Measurements from ENCODE around the gene ADAMTS20.

The ADAMTS20 gene

GRCh38 chr12:43436597-43436996 is 115.4 kb downstream of the ADAMTS20 start:
- no peaks in the 10 kb centered on the region for H3K36me3 ChIP-seq (ENCODE audit: control insufficient read depth, low read length)
- H3K27me3 ChIP-seq (ENCODE audit: control insufficient read depth, low read length), result no peaks in the 10 kb centered on the region
- no peaks in the 10 kb centered on the region for H3K4me1 ChIP-seq (ENCODE audit: control insufficient read depth, low read length)
- H3K9me2 ChIP-seq (replicated peaks; ENCODE audit: control insufficient read depth, low read length), result no peaks in the 10 kb centered on the region
- H3F3A ChIP-seq (ENCODE audit: control insufficient read depth, insufficient read depth), result no peaks in the 10 kb centered on the region
- TF ChIP-seq EZH2phosphoT487 (IDR thresholded peaks at IDR 0.05; ENCODE audit: borderline replicate concordance, low read length) (no peak), CTCF (IDR thresholded peaks at IDR 0.05; ENCODE audit: low read depth, low read length, poor library complexity, severe bottlenecking) (no peak)
- no peaks in the 10 kb centered on the region for H3K9me3 ChIP-seq (ENCODE audit: control insufficient read depth, insufficient read depth, low read length)
- no peaks in the 10 kb centered on the region for H3K79me2 ChIP-seq (ENCODE audit: control insufficient read depth, low read length)
- H4K20me1 ChIP-seq (ENCODE audit: control insufficient read depth, insufficient read depth, low read depth, low read length), result no peaks in the 10 kb centered on the region
- H3K4me2 ChIP-seq (ENCODE audit: low read length), result no peak overlapping the region
- H3K4me3 ChIP-seq (ENCODE audit: low read length), result no peak overlapping the region
- H3K27ac ChIP-seq (ENCODE audit: low read depth, low read length), result no peak overlapping the region

GRCh38 chr12:43434614-43435013 is 117.4 kb downstream of the ADAMTS20 start:
- H3K9me3 ChIP-seq (ENCODE audit: control insufficient read depth, insufficient read depth, low read length), result no peaks in the 10 kb centered on the region
- no peaks in the 10 kb centered on the region for H4K20me1 ChIP-seq (ENCODE audit: control insufficient read depth, insufficient read depth, low read depth, low read length)
- H3K27me3 ChIP-seq (ENCODE audit: control insufficient read depth, low read length), result no peaks in the 10 kb centered on the region
- H3F3A ChIP-seq (ENCODE audit: control insufficient read depth, insufficient read depth), result no peaks in the 10 kb centered on the region
- H3K4me2 ChIP-seq (ENCODE audit: low read length), result no peak overlapping the region
- H3K27ac ChIP-seq (ENCODE audit: low read depth, low read length), result no peak overlapping the region
- no peak overlapping the region for H3K4me3 ChIP-seq (ENCODE audit: low read length)
- H3K79me2 ChIP-seq (ENCODE audit: control insufficient read depth, low read length), result no peaks in the 10 kb centered on the region
- no peaks in the 10 kb centered on the region for H3K36me3 ChIP-seq (ENCODE audit: control insufficient read depth, low read length)
- H3K4me1 ChIP-seq (ENCODE audit: control insufficient read depth, low read length), result no peaks in the 10 kb centered on the region
- TF ChIP-seq CTCF (IDR thresholded peaks at IDR 0.05; ENCODE audit: low read depth, low read length, poor library complexity, severe bottlenecking) (no peak), EZH2phosphoT487 (IDR thresholded peaks at IDR 0.05; ENCODE audit: borderline replicate concordance, low read length) (no peak)
- H3K9me2 ChIP-seq (replicated peaks; ENCODE audit: control insufficient read depth, low read length), result no peaks in the 10 kb centered on the region

GRCh38 chr12:43428088-43428600 is 123.9 kb downstream of the ADAMTS20 start:
- no peaks in the 10 kb centered on the region for H3K36me3 ChIP-seq (ENCODE audit: control insufficient read depth, low read length)
- H3K9me2 ChIP-seq (replicated peaks; ENCODE audit: control insufficient read depth, low read length), result no peaks in the 10 kb centered on the region
- H3K4me2 ChIP-seq (ENCODE audit: low read length), result no peak overlapping the region
- no peaks in the 10 kb centered on the region for H3K79me2 ChIP-seq (ENCODE audit: control insufficient read depth, low read length)
- H4K20me1 ChIP-seq (ENCODE audit: control insufficient read depth, insufficient read depth, low read depth, low read length), result no peaks in the 10 kb centered on the region
- H3K4me3 ChIP-seq (ENCODE audit: low read length), result no peak overlapping the region
- no peak overlapping the region for H3K27ac ChIP-seq (ENCODE audit: low read depth, low read length)
- TF ChIP-seq CTCF (IDR thresholded peaks at IDR 0.05; ENCODE audit: low read depth, low read length, poor library complexity, severe bottlenecking) (no peak), EZH2phosphoT487 (IDR thresholded peaks at IDR 0.05; ENCODE audit: borderline replicate concordance, low read length) (no peak)
- H3K9me3 ChIP-seq (ENCODE audit: control insufficient read depth, insufficient read depth, low read length), result no peaks in the 10 kb centered on the region
- H3F3A ChIP-seq (ENCODE audit: control insufficient read depth, insufficient read depth), result no peaks in the 10 kb centered on the region
- no peaks in the 10 kb centered on the region for H3K4me1 ChIP-seq (ENCODE audit: control insufficient read depth, low read length)
- no peaks in the 10 kb centered on the region for H3K27me3 ChIP-seq (ENCODE audit: control insufficient read depth, low read length)
